ENCODE results near the gene ADISSP. TPM values are rescaled to one million over a fixed set of nuclear protein-coding genes. Genes with fewer than 3 reads are reported as not detected.

Gene ADISSP
- total and polyA plus RNA-seq, 2 donors (not counting 1 experiment from before 2014, with no cell fraction given) = 18.4 to 28.8 TPM

DNA sequence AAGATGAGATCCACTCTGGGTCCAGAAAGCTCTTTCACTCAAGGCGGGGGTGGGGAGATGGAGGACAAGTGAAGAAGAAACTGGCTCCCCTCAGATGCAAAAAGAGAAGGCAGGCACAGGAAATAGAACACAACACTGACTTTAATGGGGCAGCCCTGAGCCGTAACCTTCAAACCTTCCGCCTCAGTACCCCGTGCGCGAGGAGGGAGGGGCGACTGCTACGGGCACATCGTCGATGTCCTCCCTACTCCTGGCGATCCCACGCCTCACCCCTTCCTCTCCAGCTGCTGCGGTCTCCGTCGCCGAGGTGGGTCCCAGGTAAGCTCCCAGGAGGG lies 9.8 kb upstream of the ADISSP start:
- Histone ChIP-seq H3K9me3 (ENCODE audit: control extremely low read depth in 1 of 3, control insufficient read depth in 2 of 3, insufficient read depth in 1 of 3, low read length in 2 of 3) (peaks cover 0 to under 1% (median 0%) of the 10 kb centered on the region in 3 donors), H3K4me2 (replicated peaks; ENCODE audit: low read depth, low read length, poor library complexity, severe bottlenecking) (peak overlapping the region; percentile 99), H3K4me1 (ENCODE audit: control insufficient read depth in 2 of 2, insufficient read depth in 2 of 2, low read length in 2 of 2) (peaks cover 29 to 36% of the 10 kb centered on the region in 2 donors), H3K27ac (ENCODE audit: low read length in 2 of 2) (peak overlapping the region in 1 of 2 donors; percentile 13), H3K4me3 (ENCODE audit: control extremely low read depth in 1 of 5, extremely low read depth in 1 of 5, insufficient read depth in 1 of 5, low read depth in 2 of 5, low read length in 4 of 5) (peak overlapping the region in 4 of 5 experiments; percentile 66 to 75 (median 66)), H3K36me3 (replicated peaks in 1 of 2; ENCODE audit: control extremely low read depth in 1 of 2, control insufficient read depth in 1 of 2, extremely low read depth in 1 of 2, insufficient read depth in 2 of 2, low read length in 1 of 2) (no peaks in the 10 kb centered on the region), H2AFZ (ENCODE audit: insufficient read depth, low read depth, low read length, poor library complexity, severe bottlenecking) (peak overlapping the region; percentile 98), H3K27me3 (replicated peaks in 1 of 4; ENCODE audit: control extremely low read depth in 1 of 4, control insufficient read depth in 3 of 4, insufficient read depth in 4 of 4, low read length in 3 of 4) (peaks cover 0 to 15% (median 4%) of the 10 kb centered on the region in 4 experiments), H3K79me2 (ENCODE audit: control insufficient read depth, insufficient read depth, low read length) (no peaks in the 10 kb centered on the region), H4K20me1 (ENCODE audit: control insufficient read depth, insufficient read depth, low read length, poor library complexity, severe bottlenecking) (no peaks in the 10 kb centered on the region), H3K9ac (ENCODE audit: low read length) (peak overlapping the region; percentile 75)
- 6% methylated on average over 16 of the region's 16 CpGs for WGBS (ENCODE audit: insufficient coverage)
- DNase-seq (peak; percentile 64), ATAC-seq (ENCODE audit: low read depth) (peak; percentile 53)
- H3K9me3 Mint-ChIP-seq (ENCODE audit: insufficient read depth) = no peaks in the 10 kb centered on the region
- ChIA-PET POLR2A (interaction anchor here (1.3 to 2.0 kb wide), 2 partner anchors 9 to 43 kb away, joined by 3 to 18 read pairs; partner anchors contain the start of genes ADISSP and AP5S1), CTCF (interaction anchor here (1.7 to 5.1 kb wide), 3 partner anchors 9 to 78 kb away, joined by 5 to 38 read pairs (median 9); partner anchors contain the start of genes ADISSP and CENPB)
- H3K27me3 Mint-ChIP-seq = no peaks in the 10 kb centered on the region
- intact Hi-C loops (cut with micrococcal nuclease) = loop anchor here (1.0 kb wide), 1 partner anchor 10 kb away; the partner anchor contains the start of gene ADISSP
- peaks cover 38% of the 10 kb centered on the region for H3K4me1 Mint-ChIP-seq
- H3K4me3 Mint-ChIP-seq = peak overlapping the region; percentile 90
- TF ChIP-seq, protein P1, sequence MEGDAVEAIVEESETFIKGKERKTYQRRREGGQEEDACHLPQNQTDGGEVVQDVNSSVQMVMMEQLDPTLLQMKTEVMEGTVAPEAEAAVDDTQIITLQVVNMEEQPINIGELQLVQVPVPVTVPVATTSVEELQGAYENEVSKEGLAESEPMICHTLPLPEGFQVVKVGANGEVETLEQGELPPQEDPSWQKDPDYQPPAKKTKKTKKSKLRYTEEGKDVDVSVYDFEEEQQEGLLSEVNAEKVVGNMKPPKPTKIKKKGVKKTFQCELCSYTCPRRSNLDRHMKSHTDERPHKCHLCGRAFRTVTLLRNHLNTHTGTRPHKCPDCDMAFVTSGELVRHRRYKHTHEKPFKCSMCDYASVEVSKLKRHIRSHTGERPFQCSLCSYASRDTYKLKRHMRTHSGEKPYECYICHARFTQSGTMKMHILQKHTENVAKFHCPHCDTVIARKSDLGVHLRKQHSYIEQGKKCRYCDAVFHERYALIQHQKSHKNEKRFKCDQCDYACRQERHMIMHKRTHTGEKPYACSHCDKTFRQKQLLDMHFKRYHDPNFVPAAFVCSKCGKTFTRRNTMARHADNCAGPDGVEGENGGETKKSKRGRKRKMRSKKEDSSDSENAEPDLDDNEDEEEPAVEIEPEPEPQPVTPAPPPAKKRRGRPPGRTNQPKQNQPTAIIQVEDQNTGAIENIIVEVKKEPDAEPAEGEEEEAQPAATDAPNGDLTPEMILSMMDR (IDR thresholded peaks at IDR 0.05) = no peak
- no peak for TF ChIP-seq EZH2 (IDR thresholded peaks at IDR 0.05; ENCODE audit: borderline replicate concordance, insufficient read depth, low read depth, low read length, poor library complexity, severe bottlenecking)
- peak overlapping the region; percentile 82 for H3K27ac Mint-ChIP-seq

DNA sequence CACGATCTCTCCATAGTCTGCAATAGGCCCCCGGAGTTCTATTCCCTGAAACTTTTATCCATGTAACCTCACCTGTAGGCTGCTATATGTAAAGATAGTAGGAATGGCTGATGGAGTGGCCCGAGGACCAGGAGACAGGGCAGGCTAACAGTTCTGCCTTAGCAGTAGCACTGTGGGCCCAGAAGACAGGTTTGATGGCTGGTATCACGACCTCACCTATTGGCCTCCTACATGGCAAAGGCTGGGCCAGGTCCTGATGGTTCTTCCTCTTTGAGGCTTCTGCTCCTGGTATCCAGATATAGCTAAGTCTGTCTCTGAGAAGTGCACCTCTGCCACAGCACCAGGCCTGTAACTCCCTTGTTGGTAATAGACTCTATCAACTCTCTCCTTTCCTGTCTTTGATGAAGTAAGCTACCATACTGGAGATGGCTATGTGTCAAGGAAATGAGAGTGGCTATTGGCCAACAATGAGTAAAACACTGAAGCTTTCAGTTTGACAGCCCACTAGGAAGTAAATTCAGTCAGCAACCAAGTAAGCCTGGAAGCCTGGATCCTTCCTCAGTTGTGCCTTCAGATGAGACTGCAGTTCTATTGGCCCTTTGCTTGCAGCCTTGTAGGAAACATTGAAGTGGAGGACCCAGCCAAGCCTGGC lies 8.0 kb upstream of the ADISSP start:
- no peaks in the 10 kb centered on the region for H3K27me3 Mint-ChIP-seq

More for the DNA sequence above, 8.0 kb upstream of the ADISSP start:
- Histone ChIP-seq H3K27ac (ENCODE audit: low read length in 2 of 2) (no peak overlapping the region), H4K20me1 (ENCODE audit: control insufficient read depth, insufficient read depth, low read length, poor library complexity, severe bottlenecking) (no peaks in the 10 kb centered on the region), H3K4me3 (ENCODE audit: control extremely low read depth in 1 of 5, extremely low read depth in 1 of 5, insufficient read depth in 1 of 5, low read depth in 2 of 5, low read length in 4 of 5) (no peak overlapping the region), H3K36me3 (replicated peaks in 1 of 2; ENCODE audit: control extremely low read depth in 1 of 2, control insufficient read depth in 1 of 2, extremely low read depth in 1 of 2, insufficient read depth in 2 of 2, low read length in 1 of 2) (no peaks in the 10 kb centered on the region), H3K9ac (ENCODE audit: low read length) (no peak overlapping the region), H2AFZ (ENCODE audit: insufficient read depth, low read depth, low read length, poor library complexity, severe bottlenecking) (no peak overlapping the region), H3K9me3 (ENCODE audit: control extremely low read depth in 1 of 3, control insufficient read depth in 2 of 3, insufficient read depth in 1 of 3, low read length in 2 of 3) (peaks cover 0 to 2% (median 0%) of the 10 kb centered on the region in 3 donors), H3K4me1 (ENCODE audit: control insufficient read depth in 2 of 2, insufficient read depth in 2 of 2, low read length in 2 of 2) (peaks cover 23 to 26% of the 10 kb centered on the region in 2 donors), H3K4me2 (replicated peaks; ENCODE audit: low read depth, low read length, poor library complexity, severe bottlenecking) (no peak overlapping the region), H3K27me3 (replicated peaks in 1 of 4; ENCODE audit: control extremely low read depth in 1 of 4, control insufficient read depth in 3 of 4, insufficient read depth in 4 of 4, low read length in 3 of 4) (peaks cover 0 to 15% (median 4%) of the 10 kb centered on the region in 4 experiments), H3K79me2 (ENCODE audit: control insufficient read depth, insufficient read depth, low read length) (no peaks in the 10 kb centered on the region)
- no peak overlapping the region for H3K27ac Mint-ChIP-seq
- ATAC-seq (ENCODE audit: low read depth) (no peak), DNase-seq (no peak)
- 100% methylated on average over 2 of the region's 4 CpGs for WGBS (ENCODE audit: insufficient coverage)
- H3K9me3 Mint-ChIP-seq (ENCODE audit: insufficient read depth) = no peaks in the 10 kb centered on the region
- H3K4me1 Mint-ChIP-seq = peaks cover 26% of the 10 kb centered on the region
- H3K4me3 Mint-ChIP-seq = no peak overlapping the region
- ChIA-PET CTCF (no interaction called here), POLR2A (no interaction called here)
- intact Hi-C loops (cut with micrococcal nuclease) = no loop called here
- TF ChIP-seq, protein P1 (IDR thresholded peaks at IDR 0.05) = no peak
- no peak for TF ChIP-seq EZH2 (IDR thresholded peaks at IDR 0.05; ENCODE audit: borderline replicate concordance, insufficient read depth, low read depth, low read length, poor library complexity, severe bottlenecking)

All from B cell (primary cell).